Measurements from ENCODE around the gene CNN1.

Gene CNN1

GRCh38 chr19:11499220-11499726, 39.4 kb upstream of the CNN1 start:
- DNase-seq (ENCODE audit: low read depth): no peak
- TF ChIP-seq CTCF (IDR thresholded peaks at IDR 0.05; ENCODE audit: insufficient read depth, low read depth, low read length, missing control alignments): no peak
- no peak overlapping the region for H3K4me3 ChIP-seq (ENCODE audit: low read length)

GRCh38 chr19:11499890-11500420, 38.7 kb upstream of the CNN1 start:
- no peak overlapping the region for H3K4me3 ChIP-seq (ENCODE audit: low read length)
- DNase-seq (ENCODE audit: low read depth): no peak
- no peak for TF ChIP-seq CTCF (IDR thresholded peaks at IDR 0.05; ENCODE audit: insufficient read depth, low read depth, low read length, missing control alignments)

GRCh38 chr19:11504502-11505031, 34.1 kb upstream of the CNN1 start:
- H3K4me3 ChIP-seq (ENCODE audit: low read length): peak overlapping the region; percentile 60
- no peak for DNase-seq (ENCODE audit: low read depth)
- no peak for TF ChIP-seq CTCF (IDR thresholded peaks at IDR 0.05; ENCODE audit: insufficient read depth, low read depth, low read length, missing control alignments)

GRCh38 chr19:11505032-11505503, 33.6 kb upstream of the CNN1 start:
- DNase-seq (ENCODE audit: low read depth): peak; percentile 98
- no peak for TF ChIP-seq CTCF (IDR thresholded peaks at IDR 0.05; ENCODE audit: insufficient read depth, low read depth, low read length, missing control alignments)
- H3K4me3 ChIP-seq (ENCODE audit: low read length): peak overlapping the region; percentile 60

GRCh38 chr19:11505504-11506100, 33.0 kb upstream of the CNN1 start, which contains the start of gene ZNF653:
Gene ZNF653 (minus strand): TSS chr19:11505839. CDS start chr19:11505786, 53 bp downstream.
- H3K4me3 ChIP-seq (ENCODE audit: low read length): peak within 1 kb of the TSS; percentile 60
- peak; percentile 93 for DNase-seq (ENCODE audit: low read depth)
- no peak for TF ChIP-seq CTCF (IDR thresholded peaks at IDR 0.05; ENCODE audit: insufficient read depth, low read depth, low read length, missing control alignments)

- no peak for DNase-seq (ENCODE audit: low read depth)
- H3K4me3 ChIP-seq (ENCODE audit: low read length): peak overlapping the region; percentile 60
- TF ChIP-seq CTCF (IDR thresholded peaks at IDR 0.05; ENCODE audit: insufficient read depth, low read depth, low read length, missing control alignments): no peak
Observed at GRCh38 chr19:11506101-11506555, 32.5 kb upstream of the CNN1 start.
